ENCODE data around the gene MRPL43.

MRPL43 gene

GRCh38 chr10:100968062-100968736 lies 19.1 kb downstream of the MRPL43 start:
- H3K4me3 ChIP-seq (ENCODE audit: low read depth, low read length), result no peak overlapping the region

GRCh38 chr10:100967332-100967731 lies 20.0 kb downstream of the MRPL43 start:
- H3K4me3 ChIP-seq (ENCODE audit: low read depth, low read length), result no peak overlapping the region
- TF ChIP-seq, protein P1, sequence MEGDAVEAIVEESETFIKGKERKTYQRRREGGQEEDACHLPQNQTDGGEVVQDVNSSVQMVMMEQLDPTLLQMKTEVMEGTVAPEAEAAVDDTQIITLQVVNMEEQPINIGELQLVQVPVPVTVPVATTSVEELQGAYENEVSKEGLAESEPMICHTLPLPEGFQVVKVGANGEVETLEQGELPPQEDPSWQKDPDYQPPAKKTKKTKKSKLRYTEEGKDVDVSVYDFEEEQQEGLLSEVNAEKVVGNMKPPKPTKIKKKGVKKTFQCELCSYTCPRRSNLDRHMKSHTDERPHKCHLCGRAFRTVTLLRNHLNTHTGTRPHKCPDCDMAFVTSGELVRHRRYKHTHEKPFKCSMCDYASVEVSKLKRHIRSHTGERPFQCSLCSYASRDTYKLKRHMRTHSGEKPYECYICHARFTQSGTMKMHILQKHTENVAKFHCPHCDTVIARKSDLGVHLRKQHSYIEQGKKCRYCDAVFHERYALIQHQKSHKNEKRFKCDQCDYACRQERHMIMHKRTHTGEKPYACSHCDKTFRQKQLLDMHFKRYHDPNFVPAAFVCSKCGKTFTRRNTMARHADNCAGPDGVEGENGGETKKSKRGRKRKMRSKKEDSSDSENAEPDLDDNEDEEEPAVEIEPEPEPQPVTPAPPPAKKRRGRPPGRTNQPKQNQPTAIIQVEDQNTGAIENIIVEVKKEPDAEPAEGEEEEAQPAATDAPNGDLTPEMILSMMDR (IDR thresholded peaks at IDR 0.05; ENCODE audit: low read depth, low read length), result no peak

More at GRCh38 chr10:100968062-100968736, 19.1 kb downstream of the MRPL43 start:
- TF ChIP-seq, protein P1 (IDR thresholded peaks at IDR 0.05; ENCODE audit: low read depth, low read length), result no peak

DNA sequence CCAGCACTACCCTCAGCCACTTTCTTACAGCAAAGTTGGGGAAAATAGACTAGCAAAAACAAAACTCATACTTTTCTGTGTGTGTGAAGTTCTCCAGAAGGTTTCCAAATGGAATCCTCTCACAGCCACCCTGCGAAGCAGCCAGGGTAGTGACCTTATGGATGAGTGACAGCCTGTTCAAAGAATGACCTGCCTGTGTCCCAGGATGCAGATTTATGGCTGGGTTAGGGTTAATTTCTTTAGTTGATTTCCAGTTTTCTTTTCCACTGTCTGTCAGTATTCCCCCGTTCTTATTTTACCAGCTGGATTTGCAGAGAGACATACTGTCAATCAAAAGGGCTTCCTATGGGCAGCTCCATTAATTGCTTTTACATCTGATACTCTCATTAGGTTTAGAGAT lies 20.4 kb downstream of the MRPL43 start:
- H3K4me3 ChIP-seq (ENCODE audit: low read depth, low read length), result no peak overlapping the region
- TF ChIP-seq, protein P1 (IDR thresholded peaks at IDR 0.05; ENCODE audit: low read depth, low read length), result no peak

DNA sequence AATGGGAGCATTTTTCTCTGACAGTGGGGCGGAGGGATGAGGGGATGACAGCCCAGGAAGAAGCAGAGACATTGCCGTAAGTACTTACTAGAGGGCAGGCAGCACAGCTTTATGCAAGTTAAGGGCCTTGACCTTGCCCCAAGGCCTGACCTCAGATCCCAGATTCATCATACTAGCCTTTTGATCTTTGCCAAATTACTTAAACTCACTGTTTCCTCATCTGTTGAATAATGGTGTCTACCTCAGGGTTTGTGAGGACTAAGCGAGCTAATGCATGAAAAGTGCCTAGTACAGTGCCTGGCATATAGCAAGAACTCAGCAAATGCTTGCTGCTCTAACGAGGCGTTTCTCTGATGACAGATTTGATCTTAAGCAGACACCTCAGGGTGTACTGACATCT lies 21.5 kb downstream of the MRPL43 start:
- H3K4me3 ChIP-seq (ENCODE audit: low read depth, low read length), result no peak overlapping the region
- TF ChIP-seq, protein P1 (IDR thresholded peaks at IDR 0.05; ENCODE audit: low read depth, low read length), result no peak

DNA sequence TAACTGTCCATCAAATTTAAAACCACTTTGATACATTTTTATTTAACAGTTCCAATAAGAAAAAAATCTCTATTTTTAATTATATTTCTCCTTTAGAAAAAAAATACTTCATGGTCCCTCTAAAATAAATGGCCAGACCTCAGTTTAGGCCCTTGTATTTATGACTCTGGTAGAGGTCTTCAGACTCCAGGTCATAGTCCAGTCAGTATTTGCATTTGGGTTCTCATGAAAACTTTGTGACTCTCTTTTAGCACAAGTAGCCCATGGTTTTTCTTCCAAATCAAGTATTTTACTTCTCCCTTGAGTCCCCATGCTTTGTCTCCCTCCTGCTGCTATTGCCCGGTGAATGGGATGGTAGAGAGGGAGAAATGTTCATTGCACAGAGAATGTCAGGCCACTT lies 23.5 kb downstream of the MRPL43 start:
- H3K4me3 ChIP-seq (ENCODE audit: low read depth, low read length), result no peak overlapping the region
- TF ChIP-seq, protein P1 (IDR thresholded peaks at IDR 0.05; ENCODE audit: low read depth, low read length), result no peak

GRCh38 chr10:100962351-100963080 lies 24.8 kb downstream of the MRPL43 start:
- TF ChIP-seq, protein P1 (IDR thresholded peaks at IDR 0.05; ENCODE audit: low read depth, low read length), result no peak

DNA sequence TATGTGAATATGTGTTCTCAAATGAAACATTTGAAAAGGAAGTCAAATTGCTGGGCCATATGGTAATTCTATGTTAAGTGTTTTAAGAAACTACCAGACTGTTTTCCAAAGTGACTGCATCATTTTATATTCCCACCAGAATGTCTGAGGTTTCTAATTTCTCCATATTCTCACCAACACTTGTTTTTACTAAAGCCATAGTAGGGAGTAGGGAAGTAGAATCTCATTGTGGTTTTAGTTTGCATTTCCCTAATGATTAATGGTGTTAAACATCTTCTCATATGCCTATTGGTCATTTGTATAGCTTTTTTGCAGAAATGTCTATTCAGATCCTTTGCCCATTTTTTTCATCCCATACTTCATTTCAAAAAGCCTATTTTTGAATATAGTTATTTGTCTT lies 27.0 kb downstream of the MRPL43 start:
- no peak overlapping the region for H3K4me3 ChIP-seq (ENCODE audit: low read depth, low read length)
- TF ChIP-seq, protein P1 (IDR thresholded peaks at IDR 0.05; ENCODE audit: low read depth, low read length), result no peak

More at GRCh38 chr10:100962351-100963080, 24.8 kb downstream of the MRPL43 start:
- no peak overlapping the region for H3K4me3 ChIP-seq (ENCODE audit: low read depth, low read length)

Data from WI38 (cell line).